GM04503 (cell line): ENCODE measurements around the gene TNFRSF9.

Experiments
- DNase-seq: peaks from one replicate; pipeline ENCODE4 v3.0.0-alpha.2; 2012; ENCODE audit warnings: low read depth

The TNFRSF9 gene

GRCh38 chr1:7916501-7916830 lies 24.2 kb downstream of the TNFRSF9 start:
- no peak for DNase-seq

DNA sequence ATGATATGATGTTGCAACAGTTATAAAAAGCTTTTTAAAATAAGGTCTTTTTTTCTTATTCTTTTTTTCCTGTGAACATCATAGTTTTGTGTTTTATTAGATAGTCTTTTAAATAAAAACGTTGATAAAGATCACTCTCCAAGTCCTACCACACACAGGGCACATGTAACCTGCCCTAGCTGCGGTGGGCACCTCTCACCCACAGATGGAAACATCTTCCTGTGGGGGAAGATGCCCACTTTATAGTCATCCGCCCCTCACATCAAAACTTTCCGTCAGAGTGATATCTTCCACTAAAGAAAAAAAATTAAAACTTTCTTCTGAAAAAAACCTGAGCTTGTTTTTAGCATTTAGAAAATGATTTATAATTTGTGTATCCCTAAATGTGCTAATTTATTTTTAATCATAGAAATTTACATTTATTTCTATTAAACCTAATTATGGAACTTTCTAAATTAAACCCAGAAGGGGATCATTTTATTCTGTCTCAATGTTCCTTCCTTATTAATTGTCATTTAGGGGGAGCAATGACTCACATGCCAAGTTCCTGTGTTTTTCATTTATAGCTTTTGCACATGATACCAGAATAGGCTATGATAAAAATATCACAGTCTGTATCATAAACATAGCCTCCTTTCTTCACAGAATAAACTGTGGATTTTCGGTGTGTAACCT lies 24.7 kb downstream of the TNFRSF9 start:
- DNase-seq, result no peak

- DNase-seq, result no peak
These were observed 27.7 kb downstream of the TNFRSF9 start for GRCh38 chr1:7912743-7913557.

GRCh38 chr1:7912145-7912544 lies 28.5 kb downstream of the TNFRSF9 start:
- DNase-seq, result no peak

DNA sequence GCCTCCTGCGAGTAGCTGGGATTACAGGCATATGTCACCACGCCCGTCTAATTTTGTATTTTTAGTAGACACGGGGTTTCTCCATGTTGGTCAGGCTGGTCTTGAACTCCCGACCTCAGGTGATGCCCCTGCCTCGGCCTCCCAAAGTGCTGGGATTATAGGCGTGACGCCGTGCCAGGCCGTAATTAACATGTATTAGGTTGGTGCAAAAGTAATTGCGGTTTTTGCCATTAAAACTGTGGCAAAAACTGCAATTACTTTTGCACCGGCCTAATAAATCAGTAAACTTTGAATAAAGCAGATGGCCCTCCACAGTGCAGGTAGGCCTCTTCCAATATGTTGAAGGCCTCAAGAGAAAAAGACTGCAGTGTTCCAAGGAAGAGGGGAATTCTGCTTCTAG lies 35.4 kb downstream of the TNFRSF9 start:
- DNase-seq, result no peak

- no peak for DNase-seq
These were observed 38.1 kb downstream of the TNFRSF9 start for GRCh38 chr1:7902478-7903085.

- DNase-seq, result no peak
These were observed 40.9 kb downstream of the TNFRSF9 start for GRCh38 chr1:7899741-7900140.

DNA sequence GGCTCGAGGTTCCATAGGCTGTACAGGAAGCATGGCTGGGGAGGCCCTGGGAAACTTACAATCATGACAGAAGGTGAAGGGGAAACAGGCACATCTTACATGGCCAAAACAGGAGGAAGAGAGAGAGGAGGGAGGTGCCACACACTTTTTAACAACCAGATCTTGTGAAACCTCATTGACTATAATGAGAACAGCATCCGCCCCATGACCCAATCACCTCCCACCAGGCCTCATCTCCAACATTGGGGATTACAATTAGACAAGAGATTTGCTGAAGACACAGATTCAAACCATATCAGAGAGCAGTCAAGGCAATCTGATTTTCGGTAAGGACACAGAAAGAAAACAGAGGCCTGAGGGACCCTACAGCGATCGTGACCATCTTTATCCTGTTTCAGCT lies 41.7 kb downstream of the TNFRSF9 start:
- no peak for DNase-seq

DNA sequence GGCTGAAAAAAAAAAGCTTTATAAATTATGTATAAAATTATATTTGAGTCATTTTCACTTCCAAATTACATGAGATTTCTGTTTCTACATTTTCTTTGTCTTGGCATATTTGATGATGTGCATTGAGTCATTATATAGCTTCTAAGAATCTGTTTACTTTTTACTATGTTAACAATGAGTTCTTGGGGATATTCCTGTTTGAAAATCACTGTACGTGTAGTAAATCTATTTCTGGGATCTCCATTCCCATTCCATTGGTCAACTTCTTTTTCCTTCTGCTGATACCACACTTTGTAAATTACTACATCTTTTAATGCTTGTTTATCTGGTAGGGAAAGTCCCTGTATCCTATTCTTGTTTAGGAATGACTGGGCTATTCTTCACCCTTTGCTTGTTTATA lies 43.6 kb downstream of the TNFRSF9 start:
- no peak for DNase-seq

- peak; percentile 49 for DNase-seq
These were observed 47.0 kb downstream of the TNFRSF9 start for GRCh38 chr1:7893529-7894180.

GRCh38 chr1:7891804-7892203 lies 48.8 kb downstream of the TNFRSF9 start:
- DNase-seq, result no peak

GRCh38 chr1:7890853-7891252 lies 49.8 kb downstream of the TNFRSF9 start:
- DNase-seq, result no peak

GRCh38 chr1:7888248-7889081 lies 52.2 kb downstream of the TNFRSF9 start:
- DNase-seq, result no peak

DNA sequence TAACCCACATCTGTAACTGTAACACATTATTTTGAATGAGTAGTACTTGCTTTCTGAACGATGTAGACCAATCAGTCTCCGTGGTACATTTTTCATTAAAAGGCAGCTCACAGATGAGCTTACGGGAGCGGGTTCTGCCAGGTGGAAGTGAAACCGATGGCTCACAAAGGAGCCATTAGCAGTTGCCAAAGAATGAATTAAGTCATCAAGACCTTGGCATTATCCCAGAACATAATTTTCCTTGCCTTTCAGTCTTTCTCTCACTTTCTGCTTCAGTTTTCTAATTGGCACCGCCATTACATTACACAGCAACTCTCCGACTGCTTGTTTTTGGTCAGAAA lies 54.3 kb downstream of the TNFRSF9 start:
- DNase-seq, result no peak

DNA sequence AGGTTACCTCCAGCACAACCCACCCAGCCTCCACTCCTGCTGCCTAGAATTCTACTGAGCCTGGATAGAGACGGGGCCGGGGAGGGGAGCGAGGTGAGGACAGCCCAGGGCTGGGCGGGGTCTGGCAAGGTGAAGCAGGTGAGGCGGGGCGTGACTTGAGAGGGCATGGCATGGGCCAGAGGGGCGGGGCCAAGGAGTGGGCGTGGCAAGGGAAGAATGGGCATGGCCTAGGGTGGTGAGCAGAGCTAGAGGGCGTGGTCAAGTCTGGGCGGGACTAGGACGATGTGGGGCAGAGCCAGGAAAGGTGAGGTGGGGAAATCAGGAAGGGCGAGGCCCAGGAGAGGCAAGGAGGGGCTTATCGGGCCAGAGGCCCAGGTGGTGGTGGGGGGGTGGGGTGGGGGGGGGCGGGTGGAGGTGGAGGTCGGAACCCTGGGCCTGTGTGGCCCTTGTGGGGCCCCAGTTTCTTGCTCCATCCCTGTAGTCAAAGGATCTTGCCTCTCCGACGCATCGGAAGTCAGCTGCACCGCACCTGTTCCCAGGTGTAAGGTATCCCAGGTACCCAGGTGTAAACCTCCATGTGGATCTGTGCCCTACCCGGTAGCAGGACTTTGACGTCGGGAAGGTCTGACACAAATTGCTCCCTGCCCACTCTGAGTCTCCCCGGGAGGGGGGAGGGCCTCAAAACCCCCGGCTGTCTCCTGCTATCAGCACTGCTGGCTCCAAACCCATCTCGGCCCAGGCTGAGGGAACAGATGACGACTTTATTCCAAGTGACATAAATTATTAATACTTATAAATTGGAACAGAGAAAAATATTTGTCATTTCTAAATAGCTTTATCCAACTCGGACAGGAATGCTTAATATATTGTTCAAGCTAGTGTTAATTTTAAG lies 54.9 kb downstream of the TNFRSF9 start:
- DNase-seq, result no peak

DNA sequence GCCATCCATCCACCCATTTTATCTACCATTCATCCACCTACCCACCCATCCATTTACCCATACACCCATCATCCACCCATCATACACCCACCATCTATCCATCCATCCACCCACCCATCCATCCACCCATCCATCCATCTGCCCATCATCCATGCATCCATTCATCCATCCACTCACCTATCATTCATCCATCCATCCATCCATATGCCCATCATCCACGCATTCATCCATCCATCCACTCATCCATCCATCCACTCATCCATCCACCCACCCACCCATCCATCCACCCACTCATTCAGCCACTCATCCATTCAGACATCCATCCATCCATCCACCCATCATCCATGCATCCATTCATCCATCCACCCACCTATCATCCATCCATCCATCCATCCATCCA lies 55.9 kb downstream of the TNFRSF9 start:
- no peak for DNase-seq

DNA sequence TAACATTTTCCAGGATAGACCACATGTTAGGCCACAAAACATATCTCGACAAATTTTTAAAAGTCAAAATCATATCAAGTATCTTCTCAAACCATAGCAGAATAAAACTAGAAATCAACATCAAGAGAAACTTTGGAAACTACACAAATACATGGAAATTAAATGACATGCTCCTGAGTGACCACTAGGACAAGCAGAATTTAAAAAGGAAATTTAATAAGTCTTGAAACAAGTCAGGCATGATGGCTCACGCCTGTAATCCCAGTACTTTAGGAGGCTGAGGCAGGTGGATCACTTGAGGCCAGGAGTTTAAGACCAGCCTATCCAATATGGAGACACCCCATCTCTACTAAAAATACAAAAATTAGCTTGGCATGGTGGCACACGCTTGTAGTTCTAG lies 61.4 kb downstream of the TNFRSF9 start:
- no peak for DNase-seq

DNA sequence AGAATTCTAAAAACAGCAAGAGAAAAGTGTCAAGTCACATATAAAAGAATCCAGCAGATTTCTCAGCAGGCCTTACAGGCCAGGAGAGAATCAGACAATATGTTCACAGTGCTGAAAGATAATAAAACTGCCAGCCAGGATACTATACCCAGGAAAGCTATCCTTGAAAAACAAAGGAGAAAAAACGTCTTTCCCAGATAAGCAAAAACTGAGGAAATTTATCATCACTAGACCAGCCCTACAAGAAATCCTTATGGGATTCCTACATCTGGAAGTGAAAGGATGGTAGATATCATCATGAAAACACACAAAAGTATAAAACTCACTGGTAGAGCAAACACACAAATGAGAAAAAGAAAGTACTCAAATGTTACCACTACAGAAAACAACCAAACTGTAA lies 62.6 kb downstream of the TNFRSF9 start:
- DNase-seq, result no peak

- no peak for DNase-seq
These were observed 66.5 kb downstream of the TNFRSF9 start for GRCh38 chr1:7873801-7874795.

DNA sequence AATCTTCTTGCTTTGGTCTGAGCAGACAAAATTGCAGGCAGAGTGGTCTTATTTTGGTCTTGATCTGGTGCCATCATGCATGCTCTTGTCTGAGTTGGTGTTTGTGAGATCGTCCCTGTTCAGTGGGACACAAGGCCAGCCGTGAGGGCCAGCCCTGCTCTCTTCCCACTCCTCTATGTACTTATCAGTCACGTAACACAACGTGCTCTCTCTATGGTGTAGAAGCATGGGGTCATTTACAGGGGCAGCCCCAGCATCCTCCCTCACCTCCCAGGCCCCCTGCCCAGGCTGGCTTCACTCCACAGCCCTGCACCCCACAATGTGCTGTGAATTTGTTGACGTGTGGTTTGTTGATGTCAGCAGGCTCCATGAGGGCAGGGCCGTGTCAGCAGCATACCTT lies 69.5 kb downstream of the TNFRSF9 start:
- DNase-seq, result no peak
